Vagina (tissue), 2 donors: ENCODE results near the gene PMIS2. TPM values are rescaled to one million over a fixed set of nuclear protein-coding genes. Genes with fewer than 3 reads are reported as not detected.

ENCODE experiments used
- DNase-seq, 2 donors: peaks; one replicate each; pipeline ENCODE4 v3.0.0-alpha.2; 2017; ENCODE audit errors: extremely low spot score in 2 of 2
- H3K27ac ChIP-seq: fragments of 200-600 bp; sonication (generic); one replicate; pipeline ENCODE4 v1.5.1; 2019
- H3K27me3 ChIP-seq: fragments of 200-600 bp; sonication (generic); one replicate; pipeline ENCODE4 v1.5.1; 2019
- H3K36me3 ChIP-seq, 2 donors: fragments of 200-600 bp; sonication (generic); one replicate each; pipeline ENCODE4 v1.5.1; 2017 to 2019
- H3K4me1 ChIP-seq: fragments of 200-600 bp; sonication (generic); one replicate; pipeline ENCODE4 v1.5.1; 2019
- H3K4me3 ChIP-seq, 2 donors: fragments of 200-600 bp; sonication (generic); 1 replicate in 1 of 2; 2 replicates in 1 of 2; pipeline ENCODE4 v1.5.1; 2016 to 2019
- H3K9me3 ChIP-seq: fragments of 200-600 bp; sonication (generic); one replicate; pipeline ENCODE4 v1.5.1; 2019
- POLR2A ChIP-seq, 2 donors: fragments of 450-650 bp; IDR thresholded peaks; one replicate each; pipeline ENCODE4 v1.6.1; 2017; ENCODE audit warnings: antibody characterized with exemption in 2 of 2, mild to moderate bottlenecking in 2 of 2, moderate library complexity in 2 of 2
- POLR2AphosphoS5 ChIP-seq, 2 donors: sonication (generic); formaldehyde crosslinking; IDR thresholded peaks; one replicate each; pipeline ENCODE4 v1.9.0; 2017; ENCODE audit warnings: antibody characterized with exemption in 2 of 2, mild to moderate bottlenecking in 2 of 2, low read depth in 1 of 2; ENCODE audit not compliant: insufficient read depth in 1 of 2
- intact Hi-C: fragments of 100-400 bp; cut with DNase I; formaldehyde crosslinking; loops from one replicate; pipeline ENCODE4 v1.15.1; 2023
- total RNA-seq: library from RNA; depleted of rRNA; stranded (reverse); fragments of >200 nt; gene quantifications from one replicate; pipeline ENCODE4 v1.2.3, GENCODE V29; 2016
- TF ChIP-seq, protein P1 (sequence below), 3 experiments: fragments of 450-650 bp in 2 of 3; fragments of 200-600 bp in 1 of 3; sonication (generic) in 1 of 3; IDR thresholded peaks; one replicate each; pipeline ENCODE4 v1.5.1; 2017 to 2019; ENCODE audit warnings: antibody characterized with exemption in 3 of 3, mild to moderate bottlenecking in 2 of 3, moderate library complexity in 2 of 3

Gene PMIS2
- total RNA-seq, 1 donor from 2014 or later = not detected

DNA sequence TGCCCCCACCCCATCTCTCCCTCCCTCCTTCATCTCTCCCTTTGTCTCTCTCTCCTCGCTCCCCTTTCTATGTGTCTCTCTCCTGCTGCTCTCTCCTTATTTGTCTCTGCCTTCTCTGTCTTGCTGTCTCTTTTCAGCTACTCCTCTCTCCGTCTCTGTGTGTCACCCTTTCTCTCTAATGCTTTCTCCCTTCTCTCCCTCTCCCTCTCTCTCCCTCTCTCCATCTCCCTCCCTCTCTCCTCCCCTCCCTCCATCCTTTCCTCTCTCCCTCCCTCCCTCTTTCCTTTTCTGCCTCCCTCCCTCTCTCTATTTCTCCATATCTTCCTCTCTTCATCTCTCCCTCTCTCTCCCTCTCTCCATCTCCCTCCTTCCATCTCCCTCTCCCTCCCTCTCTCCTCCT, 23.2 kb upstream of the PMIS2 start:
- Histone ChIP-seq H3K27ac (no peak overlapping the region), H3K4me1 (peaks cover 9% of the 10 kb centered on the region), H3K36me3 (no peaks in the 10 kb centered on the region), H3K27me3 (no peaks in the 10 kb centered on the region), H3K9me3 (no peaks in the 10 kb centered on the region), H3K4me3 (no peak overlapping the region)
- TF ChIP-seq POLR2AphosphoS5 (IDR thresholded peaks at IDR 0.05; ENCODE audit: insufficient read depth in 1 of 2, low read depth in 1 of 2) (no peak), POLR2A (IDR thresholded peaks at IDR 0.05) (no peak)
- intact Hi-C loops = no loop called here
- no peak for DNase-seq

DNA sequence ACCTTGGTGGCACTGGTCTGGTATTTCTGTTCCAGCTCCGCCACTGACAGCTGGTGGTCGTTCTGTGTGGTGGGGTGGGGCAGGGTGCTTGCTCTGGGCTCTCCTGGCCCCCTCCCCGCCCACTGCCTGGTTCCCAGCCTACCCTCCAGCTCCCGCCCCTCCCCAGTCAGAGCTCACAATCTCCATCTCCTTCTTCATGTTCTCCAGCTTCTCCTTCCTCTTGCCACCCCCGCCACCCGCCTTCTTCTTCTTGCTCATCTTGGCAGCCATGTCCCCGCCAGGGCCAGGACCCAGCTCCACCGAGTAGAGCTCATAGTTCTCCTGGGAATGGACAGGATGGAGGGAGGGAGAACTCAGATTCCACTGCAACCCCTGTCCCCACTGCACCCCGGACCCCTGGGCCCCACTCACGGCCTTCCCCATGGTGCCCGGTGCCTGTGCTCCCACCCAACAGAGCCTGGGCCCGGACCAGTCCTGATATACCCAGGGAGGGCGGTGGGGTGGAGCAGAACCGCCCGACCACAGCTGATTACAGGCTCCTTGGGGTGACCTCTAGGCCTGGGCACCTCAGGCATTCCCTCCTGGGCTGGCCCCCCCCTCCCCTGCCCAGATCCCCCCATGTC, 22.7 kb upstream of the PMIS2 start, which contains the start of gene ATP4A:
Gene ATP4A, minus strand, starts transcription at position 452 of the 623 bp plus-strand sequence. Its CDS starts 29 bp downstream, at position 423.
- no peak within 1 kb of the TSS for H3K27ac ChIP-seq
- DNase-seq = no peak
- intact Hi-C loops = no loop called here
- TF ChIP-seq POLR2A (IDR thresholded peaks at IDR 0.05) (no peak), POLR2AphosphoS5 (IDR thresholded peaks at IDR 0.05; ENCODE audit: insufficient read depth in 1 of 2, low read depth in 1 of 2) (no peak)
- TF ChIP-seq, protein P1, sequence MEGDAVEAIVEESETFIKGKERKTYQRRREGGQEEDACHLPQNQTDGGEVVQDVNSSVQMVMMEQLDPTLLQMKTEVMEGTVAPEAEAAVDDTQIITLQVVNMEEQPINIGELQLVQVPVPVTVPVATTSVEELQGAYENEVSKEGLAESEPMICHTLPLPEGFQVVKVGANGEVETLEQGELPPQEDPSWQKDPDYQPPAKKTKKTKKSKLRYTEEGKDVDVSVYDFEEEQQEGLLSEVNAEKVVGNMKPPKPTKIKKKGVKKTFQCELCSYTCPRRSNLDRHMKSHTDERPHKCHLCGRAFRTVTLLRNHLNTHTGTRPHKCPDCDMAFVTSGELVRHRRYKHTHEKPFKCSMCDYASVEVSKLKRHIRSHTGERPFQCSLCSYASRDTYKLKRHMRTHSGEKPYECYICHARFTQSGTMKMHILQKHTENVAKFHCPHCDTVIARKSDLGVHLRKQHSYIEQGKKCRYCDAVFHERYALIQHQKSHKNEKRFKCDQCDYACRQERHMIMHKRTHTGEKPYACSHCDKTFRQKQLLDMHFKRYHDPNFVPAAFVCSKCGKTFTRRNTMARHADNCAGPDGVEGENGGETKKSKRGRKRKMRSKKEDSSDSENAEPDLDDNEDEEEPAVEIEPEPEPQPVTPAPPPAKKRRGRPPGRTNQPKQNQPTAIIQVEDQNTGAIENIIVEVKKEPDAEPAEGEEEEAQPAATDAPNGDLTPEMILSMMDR (IDR thresholded peaks at IDR 0.05) = no peak
- H3K9me3 ChIP-seq = no peaks in the 10 kb centered on the region
- peaks cover 4% of the 10 kb centered on the region for H3K4me1 ChIP-seq
- H3K27me3 ChIP-seq = no peaks in the 10 kb centered on the region
- no peak within 1 kb of the TSS for H3K4me3 ChIP-seq
- H3K36me3 ChIP-seq = no peaks in the 10 kb centered on the region

DNA sequence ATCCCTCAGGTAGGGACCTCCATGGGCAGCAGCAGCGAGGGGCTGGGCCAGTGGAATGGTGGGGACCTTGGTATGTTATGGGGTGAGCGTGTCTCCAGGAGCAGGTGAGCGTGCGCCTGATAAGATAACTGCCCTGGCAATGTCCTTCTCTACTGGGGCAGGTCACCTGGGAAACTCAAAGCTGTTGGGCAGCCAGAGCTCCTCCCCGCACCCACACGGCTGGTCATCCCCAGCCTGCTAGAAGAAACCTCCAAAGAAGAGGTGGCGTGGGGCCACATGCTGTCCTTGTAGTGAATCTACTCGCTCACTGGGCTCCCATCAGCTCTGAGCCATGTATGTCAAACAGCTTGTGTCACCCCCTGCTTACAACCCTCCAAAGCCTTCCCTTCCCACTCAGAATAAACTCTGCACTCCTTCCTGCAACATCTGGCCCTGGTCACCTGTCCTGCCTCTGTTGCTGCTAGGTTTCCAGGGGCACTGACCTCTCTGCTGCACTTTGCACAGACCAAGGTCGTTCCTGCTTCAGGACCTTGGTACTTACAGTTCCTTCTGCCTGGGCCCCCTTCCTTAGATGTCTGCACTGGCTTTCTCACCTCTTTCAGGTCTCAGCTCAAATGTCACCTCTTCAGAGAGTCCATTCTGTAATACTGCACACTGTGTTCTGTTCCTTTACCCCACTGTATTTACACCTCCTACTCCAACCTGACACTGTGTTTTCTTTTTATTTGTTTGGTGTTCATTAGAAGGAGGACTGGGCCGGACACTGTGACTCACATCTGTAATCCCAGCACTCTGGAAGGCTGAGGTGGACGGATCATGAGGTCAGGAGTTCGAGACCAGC, 20.7 kb upstream of the PMIS2 start:
- DNase-seq = no peak
- H3K9me3 ChIP-seq = no peaks in the 10 kb centered on the region
- H3K27me3 ChIP-seq = no peaks in the 10 kb centered on the region
- no peak overlapping the region for H3K27ac ChIP-seq
- H3K4me1 ChIP-seq = no peaks in the 10 kb centered on the region
- H3K36me3 ChIP-seq = no peaks in the 10 kb centered on the region
- intact Hi-C loops = no loop called here
- TF ChIP-seq POLR2AphosphoS5 (IDR thresholded peaks at IDR 0.05; ENCODE audit: insufficient read depth in 1 of 2, low read depth in 1 of 2) = no peak
- no peak for TF ChIP-seq POLR2A (IDR thresholded peaks at IDR 0.05)
- TF ChIP-seq, protein P1 (IDR thresholded peaks at IDR 0.05) = no peak
- no peak overlapping the region for H3K4me3 ChIP-seq

DNA sequence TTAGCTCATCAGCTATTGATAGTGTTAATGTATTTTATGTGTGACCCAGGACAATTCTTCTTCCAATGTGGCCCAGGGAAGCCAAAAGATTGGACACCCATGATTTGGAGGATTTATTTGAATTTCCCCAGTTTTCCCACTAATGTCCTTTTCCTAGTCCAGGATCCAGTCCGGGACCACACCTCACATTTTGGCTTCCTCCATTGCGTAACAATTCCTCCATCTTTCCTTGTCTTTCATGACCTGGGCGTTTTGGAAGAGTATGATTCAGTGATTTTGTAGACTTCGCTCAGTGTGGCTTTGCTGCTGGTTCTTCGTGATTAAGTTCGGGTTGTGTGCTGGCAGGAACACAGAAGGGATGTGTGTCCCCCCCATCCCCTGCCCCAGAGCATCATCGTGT, 19.2 kb upstream of the PMIS2 start:
- no peak overlapping the region for H3K4me3 ChIP-seq
- H3K36me3 ChIP-seq = no peaks in the 10 kb centered on the region
- TF ChIP-seq POLR2A (IDR thresholded peaks at IDR 0.05) (no peak), POLR2AphosphoS5 (IDR thresholded peaks at IDR 0.05; ENCODE audit: insufficient read depth in 1 of 2, low read depth in 1 of 2) (no peak)
- TF ChIP-seq, protein P1 (IDR thresholded peaks at IDR 0.05) = no peak
- intact Hi-C loops = no loop called here
- DNase-seq = no peak
- H3K4me1 ChIP-seq = no peaks in the 10 kb centered on the region
- no peaks in the 10 kb centered on the region for H3K9me3 ChIP-seq
- no peaks in the 10 kb centered on the region for H3K27me3 ChIP-seq
- H3K27ac ChIP-seq = no peak overlapping the region

DNA sequence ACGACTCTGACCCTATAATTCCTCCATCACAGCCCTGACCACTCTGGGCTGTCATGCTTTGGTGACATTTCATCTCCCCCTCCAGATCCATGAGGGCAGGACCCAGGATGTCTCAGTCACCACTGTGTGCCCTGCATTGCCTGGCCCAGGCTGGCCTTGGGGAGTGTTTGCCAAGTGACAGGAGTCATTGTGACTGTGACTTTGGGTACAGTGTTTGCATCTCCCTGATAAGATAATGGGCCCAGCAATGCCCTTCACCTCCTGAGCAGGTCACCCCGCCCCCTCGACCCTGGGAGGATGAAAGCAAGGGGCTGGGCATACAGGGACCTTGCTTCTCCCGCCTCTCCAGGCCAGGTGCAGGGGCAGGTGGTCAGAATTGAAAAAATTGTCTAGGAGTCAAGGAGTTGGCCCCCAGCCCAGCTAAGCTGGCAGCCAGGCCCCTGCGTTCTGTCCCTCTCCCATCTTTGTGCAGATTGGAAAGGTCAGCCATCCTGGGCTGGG, 16.6 kb upstream of the PMIS2 start:
- intact Hi-C loops = no loop called here
- no peak overlapping the region for H3K4me3 ChIP-seq

More for the DNA sequence above, 16.6 kb upstream of the PMIS2 start:
- Histone ChIP-seq H3K4me1 (no peaks in the 10 kb centered on the region), H3K27ac (no peak overlapping the region), H3K27me3 (no peaks in the 10 kb centered on the region), H3K9me3 (no peaks in the 10 kb centered on the region), H3K36me3 (no peaks in the 10 kb centered on the region)
- TF ChIP-seq POLR2AphosphoS5 (IDR thresholded peaks at IDR 0.05; ENCODE audit: insufficient read depth in 1 of 2, low read depth in 1 of 2) (no peak), POLR2A (IDR thresholded peaks at IDR 0.05) (no peak)
- TF ChIP-seq, protein P1 (IDR thresholded peaks at IDR 0.05) = no peak
- DNase-seq = peak in 1 of 2 donors; percentile 72
